HG03139 (cell line): ENCODE data around the gene RIN3.

Source experiments
- ATAC-seq: cut with Tn5 transposase; IDR thresholded peaks from one replicate; pipeline ENCODE4 v1.9.1; 2021; ENCODE audit not compliant: unreplicated experiment

RIN3 gene

DNA sequence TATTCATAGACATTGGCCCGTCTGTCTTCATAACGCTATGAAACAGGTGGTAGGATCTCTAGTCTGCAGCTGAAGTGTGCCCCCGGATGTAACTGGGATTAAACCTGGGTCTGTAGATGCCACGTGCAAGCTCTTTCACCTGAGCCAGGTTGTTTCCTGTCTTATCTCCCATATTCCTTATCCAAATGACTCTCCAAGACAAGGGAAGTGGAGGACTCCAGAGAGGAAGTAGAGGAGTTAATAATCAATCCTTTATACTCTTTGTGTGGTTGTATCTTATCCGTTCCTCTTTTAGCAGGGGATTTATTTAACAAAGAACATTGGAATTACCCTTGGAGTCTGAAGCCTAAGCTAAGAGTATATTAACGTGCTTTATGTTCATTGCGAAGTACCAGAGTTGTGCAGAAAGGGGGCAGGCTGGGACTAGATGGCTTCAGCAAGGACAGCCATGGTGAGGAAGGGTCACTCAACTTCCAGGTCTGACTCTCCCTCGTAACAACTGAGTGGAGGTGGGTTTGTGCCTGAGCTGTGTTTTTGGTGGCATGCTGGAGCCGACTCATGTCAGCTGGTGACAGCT, 82.8 kb downstream of the RIN3 start:
- ATAC-seq: no peak

DNA sequence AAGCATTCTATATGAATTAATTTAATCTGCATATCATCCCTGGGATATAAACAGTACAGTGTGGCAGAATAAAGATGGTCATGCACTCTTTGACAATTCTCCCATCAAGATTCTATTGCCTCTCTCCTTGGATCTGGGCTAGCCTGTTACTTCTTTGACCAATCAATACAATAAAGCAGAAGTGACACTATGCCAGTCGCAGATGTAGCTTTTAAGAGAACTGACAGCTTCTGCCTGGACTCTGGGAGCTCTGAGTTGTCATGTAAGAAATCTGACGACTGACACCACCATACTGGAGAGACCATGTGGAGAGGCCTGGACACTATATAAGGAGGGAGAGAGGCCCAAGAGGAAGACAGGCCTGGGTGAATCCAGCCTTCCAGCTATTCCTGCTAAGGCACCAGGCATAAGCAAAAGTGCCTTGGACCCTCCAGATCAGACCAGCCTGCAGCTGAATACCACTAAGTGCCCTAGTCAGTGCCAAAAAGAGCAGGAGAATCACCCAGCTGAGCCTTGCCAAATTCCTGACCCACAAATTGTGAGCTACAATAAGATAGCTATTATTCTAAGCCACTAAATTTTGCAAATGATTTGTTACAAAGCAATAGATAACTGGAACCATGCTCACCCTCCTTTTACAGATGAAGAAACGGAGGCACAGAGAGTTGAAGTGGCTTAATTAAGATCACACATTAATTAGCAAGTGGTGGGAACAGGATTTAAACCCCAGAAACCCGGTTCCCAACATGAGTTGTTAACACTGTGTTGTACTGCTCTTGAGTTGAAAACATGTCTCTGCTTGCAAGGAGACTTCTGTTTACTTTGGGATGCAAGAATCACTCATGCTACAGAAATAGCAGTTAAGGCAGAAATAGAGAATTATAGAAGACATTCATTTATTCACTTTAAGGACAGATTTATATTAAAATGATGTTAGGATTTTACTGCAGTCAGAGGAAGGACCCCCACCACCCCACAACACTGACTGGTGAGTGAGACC, 84.6 kb downstream of the RIN3 start:
- no peak for ATAC-seq

DNA sequence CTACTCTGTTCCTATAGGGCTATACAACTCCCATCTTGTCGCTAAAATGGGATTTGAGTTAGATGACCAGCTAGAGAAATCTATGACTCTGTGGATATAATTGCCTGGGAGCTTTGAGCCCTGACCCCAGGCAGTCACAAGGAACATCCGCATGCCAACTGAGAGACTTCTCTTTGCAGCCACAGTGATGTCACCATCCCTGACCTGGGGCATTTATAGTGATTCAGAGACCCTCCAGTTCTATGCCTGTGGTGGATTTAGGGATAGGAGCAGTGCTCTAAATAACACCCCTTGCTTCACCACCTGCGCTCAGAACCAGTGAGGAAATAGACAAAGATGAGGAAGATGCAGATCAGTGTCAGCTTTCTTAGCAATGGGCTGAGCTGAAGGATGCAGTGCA, 86.2 kb downstream of the RIN3 start:
- no peak for ATAC-seq

DNA sequence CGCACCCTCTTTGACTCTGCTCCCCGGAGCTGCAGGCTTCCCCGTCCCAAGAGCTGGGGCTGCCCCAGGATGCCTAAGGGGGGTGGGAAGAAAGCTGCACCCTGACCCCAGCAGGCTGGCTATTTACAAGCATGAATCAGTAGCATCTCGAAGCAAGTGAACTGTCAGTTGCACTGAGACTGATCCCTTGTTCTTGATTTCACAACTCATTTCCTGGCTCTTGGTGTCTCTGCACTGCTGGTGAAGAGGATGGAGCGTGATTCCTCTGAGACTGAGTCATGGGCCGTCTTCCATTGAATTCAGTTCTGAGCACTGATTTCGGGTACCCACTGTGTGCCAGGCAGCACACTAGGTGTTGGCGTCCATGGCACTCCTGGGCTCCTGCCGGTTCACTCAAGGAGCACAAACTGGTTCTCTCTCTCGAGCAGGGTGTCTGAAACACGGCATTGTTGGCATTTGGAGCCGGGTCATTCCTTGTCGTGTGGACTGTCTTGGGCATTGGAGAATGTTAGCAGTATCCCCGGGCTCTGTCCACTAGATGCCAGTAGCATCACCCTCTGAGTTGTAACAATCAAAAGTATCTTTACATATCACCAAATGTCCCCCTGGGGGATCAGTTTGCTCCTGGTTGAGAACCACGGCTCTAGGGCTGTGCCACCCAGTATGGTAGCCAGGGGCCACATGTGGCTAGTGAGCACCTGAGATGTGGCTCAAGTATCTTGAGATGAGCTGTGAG, 86.9 kb downstream of the RIN3 start:
- ATAC-seq: no peak

DNA sequence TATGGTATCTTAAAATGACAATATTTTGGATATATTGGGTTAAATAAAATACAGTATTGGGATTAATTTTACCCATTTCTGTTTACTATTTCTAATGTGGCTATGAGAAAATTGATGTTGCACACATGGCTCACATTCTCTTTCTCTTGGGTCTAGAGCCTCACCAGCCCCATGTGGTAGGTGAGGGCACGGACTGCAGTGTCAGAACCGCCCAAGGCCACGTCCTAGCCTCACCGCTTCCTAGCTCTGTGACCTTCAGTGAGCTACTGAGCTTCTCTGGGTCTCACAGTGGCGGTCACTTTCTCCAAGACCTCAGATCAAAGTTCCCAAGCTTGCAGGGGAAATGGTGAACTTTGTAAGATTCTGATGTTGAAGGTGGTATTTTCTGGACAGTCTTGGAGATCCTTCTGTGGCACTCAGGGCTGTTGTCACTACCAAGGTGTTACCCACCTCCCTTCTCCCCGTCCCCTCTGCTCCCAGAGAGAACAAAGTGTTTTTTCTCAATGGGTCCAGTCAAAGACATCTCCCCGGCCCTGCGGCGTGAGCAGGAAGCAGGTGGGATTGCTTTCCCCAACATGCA, 87.6 kb downstream of the RIN3 start:
- no peak for ATAC-seq

DNA sequence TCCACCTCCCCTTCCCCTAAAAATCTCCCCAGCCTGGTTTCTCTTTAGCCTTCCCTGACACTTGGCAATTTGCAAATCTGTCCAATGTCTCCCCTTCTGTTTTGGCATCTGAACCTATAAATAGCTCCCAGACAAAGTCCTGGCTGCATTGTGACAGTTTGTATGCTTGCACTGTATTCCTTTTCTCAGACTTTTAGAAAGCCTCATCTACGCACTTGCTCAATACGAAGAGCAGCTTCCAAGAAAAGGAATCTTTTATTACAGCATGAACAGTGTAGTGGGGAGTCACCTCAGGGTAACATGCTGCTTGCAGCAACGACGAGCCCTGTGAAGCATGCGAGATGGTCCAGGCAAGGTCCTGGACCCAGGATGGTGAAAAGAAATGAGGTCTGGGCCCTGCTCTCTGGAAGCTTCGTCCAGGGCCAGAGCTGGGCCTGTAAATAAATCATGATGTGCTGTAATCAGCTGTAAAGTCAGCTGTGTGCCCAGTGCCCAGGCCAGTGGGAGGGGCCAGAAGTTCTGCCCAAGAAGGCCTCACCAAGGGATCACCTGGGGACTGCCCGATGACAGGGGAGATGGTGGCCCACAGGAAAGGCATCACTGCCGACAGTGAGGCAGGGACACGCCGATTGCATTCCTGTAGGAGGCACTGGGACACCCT, 88.3 kb downstream of the RIN3 start:
- ATAC-seq: no peak

DNA sequence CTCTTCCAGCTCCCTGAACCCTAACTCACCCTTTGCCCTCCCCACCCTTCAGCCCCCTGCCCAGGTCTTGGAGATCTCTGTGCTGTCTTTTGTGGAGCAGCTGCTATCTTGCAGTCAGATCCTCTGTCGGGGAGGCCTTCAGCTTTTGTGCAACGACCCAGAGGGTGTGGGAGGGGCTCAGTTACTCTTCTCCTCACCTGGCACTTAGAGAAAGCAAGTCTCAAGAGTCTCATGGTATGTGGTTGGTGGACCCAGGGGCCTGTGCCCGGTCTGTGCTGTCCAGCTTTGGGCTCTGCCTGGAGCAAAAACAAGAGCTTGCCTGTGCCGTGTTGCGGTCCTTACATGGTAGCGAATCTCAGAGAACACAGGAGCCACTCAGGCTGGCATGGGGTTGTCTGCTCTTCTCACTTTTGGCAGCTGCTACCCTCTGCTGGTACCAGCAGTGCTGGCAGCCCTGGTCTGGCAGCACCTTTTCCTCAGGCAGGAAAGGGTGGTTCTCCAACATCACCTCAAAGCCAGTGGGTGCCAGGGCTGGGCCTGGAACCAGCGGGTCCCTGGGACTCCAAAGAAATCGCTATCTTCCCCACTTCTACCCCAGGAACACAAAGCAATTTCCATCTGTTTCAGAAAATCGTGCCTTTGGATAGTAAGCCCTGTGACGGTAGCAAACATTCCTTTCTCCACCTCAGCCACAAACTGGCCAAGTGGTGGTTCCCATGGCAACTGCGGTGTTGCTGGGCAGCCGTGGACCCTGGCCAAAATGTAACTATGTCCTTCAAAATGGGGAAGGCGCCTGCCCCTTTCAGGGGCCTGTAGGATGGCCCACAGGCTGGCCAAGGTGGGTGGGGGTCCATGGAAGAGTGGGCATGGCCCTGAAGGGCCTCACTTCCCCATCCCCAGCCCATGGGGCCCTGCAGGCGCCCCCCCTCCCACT, 90.0 kb downstream of the RIN3 start:
- no peak for ATAC-seq

DNA sequence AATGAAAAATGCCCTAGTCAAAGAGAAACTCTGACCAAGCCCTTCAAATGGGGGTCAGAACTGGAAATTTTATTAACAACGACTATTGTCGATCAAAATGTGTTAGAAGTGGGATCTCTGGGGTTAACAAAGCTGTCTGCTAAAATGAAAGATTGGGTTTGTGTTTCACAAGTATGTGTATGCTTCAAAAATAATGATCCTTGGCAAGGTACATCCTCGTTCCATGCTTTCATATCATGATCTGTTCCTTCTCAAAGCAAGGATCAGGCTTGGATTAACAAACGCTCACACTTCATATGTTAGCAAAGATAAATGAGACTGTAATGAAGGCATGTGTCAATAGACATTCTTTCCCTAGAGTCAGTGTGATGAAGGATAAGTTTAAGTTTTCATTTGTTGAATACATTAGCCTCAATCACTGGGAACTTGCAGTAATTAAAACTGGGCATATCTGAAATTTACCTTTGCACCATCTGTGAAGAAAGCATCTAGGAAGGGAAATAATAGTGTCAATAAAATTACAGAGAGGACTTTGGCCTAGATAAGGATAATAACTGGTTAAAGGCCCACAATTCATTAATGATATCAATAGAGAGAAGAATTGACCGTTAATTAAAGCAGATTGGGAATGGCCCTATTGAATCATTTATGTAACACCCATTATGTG, 91.8 kb downstream of the RIN3 start:
- ATAC-seq: no peak

DNA sequence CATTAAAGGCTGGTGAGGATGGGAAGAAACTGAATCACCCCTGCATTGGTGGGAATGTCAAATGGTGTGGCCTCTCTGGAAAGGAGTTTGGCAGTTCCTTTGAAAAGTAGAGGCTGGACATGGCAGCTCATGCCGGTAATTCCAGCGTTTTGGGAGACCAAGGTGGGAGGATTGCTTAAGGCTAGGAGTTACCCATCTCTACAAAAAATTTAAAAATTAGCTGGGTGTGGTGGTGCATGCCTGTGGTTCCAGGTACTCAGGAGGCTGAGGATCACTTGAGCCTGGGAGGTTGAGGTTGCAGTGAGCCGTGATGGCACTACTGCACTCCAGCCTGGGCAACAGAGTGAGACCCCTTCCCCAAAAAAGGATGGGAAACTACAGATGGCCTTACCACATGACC, 93.7 kb downstream of the RIN3 start:
- ATAC-seq: no peak

DNA sequence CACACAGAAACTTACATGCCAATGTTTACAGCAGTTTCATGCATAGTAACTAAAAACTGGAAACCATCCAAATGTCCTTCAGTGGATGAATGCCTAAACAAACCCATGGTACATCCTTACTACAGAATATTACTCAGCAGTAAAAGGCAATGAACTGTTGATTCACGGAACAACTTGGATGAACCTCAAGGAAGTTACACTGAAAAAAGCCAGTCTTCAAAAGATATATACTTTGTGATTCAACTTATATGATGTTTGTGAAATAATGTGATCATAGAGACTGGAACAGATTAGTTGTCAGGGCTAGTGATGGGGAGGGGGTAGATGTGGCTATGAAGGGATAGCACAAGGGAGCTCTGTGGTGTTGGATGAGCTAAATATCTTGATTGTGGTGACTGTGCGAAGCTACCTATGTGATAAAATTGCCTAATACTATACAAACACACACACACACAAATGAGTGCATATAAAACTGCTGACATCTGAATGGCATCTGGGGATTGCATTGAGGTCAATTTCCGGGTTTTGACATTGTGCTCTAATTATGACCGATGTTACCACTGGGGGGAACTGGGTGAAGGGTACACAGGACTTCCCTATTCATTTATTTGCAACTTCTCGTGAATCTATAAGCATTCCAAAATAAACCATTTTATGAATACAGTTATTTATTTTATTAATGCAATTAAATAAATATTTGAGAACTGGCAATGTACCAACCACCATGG, 94.3 kb downstream of the RIN3 start:
- no peak for ATAC-seq

DNA sequence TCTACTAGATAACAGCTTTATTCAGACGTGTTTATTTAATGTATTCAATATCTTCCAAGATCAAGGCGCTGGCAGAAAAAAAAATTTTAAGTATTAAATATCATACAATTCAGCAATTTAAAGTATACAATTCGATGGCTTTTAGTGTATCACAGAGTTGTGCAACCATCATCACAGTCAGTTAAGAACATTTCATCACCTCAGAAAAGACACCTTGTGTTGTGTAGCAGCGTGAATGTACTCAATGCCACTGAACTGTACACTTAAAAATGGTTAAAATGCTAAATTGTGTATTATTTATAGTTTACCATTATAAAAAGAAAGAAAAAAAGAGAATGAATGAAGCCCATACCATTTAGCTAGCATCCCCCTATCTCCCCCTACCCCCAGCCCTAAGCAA, 96.4 kb downstream of the RIN3 start:
- no peak for ATAC-seq

DNA sequence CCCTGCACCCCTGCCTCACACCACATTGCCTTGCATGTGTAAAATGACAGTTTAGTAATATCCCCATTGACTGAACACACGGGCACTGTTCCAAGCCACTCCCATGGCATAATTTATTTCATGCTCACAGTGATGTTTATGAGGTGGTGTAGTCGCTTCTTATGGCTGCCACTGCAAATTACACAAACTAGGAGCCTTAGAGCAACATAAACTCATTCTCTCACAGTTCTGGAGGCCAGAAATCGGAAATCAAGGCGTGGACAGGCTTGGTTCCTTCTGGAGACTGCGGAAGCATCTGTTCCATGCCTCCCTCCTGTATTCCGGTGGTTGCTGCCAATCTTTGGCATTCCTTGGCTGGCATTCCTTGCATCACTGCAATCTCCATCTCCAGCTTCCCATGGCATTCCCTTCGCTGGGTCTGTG, 97.3 kb downstream of the RIN3 start:
- ATAC-seq: no peak

DNA sequence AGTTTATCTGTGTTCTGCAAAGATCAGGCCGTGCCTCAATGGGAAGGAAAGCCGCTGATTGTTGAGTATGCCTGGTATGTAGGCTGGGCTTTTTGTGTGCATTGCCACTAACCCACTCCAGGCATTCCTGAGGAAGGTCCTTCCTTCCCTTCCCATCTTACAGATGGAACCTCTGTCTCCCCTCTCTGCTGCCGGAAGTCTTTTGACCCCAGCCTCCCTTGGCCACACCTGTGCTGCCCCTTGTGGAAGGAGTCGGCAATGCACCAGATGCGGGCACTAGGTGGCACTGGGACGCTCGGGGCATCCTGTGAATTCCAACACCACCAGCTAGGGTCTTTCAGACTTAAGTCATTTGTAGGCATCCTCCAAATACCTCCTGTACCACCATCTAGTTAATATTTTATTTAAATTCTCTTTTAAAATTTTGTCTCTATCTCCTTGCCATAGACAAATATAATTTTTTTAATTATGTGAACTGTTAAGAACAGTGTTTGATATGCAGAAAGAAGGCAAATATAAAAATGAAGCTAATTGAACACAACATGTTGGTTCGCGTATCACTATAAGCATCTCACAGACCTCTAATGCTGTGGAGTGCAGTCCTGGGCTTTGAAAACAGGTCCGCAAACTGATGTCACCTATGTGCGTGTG, 99.6 kb downstream of the RIN3 start:
- ATAC-seq: no peak

DNA sequence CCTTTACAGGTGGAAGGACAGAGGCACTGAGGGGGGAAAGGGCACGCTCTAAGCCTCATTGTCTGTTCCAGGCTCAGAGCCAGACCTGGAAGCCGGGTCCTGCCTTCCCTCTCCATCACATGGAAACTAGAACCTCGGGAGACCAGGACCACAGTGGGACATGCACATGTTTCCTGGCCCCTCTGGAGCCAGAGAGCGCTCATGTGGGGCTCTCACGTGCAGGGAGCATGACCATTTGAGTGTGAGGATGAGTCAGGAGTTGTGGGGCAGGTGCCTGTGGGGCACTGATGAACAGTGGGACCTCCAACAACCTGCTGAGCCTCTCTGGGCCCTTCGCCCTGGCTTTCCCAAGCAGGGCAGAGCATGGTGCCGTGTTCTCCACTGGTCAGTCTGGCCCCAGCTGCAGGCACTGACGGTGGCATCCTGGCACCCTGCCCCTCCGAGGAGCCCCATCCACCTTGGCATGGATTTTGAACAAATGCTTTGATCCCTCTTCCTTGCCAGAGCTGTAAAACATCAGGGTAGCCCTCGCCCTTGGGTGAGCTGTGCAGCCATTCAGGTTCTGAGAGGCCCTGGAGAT, 100.2 kb downstream of the RIN3 start:
- no peak for ATAC-seq

DNA sequence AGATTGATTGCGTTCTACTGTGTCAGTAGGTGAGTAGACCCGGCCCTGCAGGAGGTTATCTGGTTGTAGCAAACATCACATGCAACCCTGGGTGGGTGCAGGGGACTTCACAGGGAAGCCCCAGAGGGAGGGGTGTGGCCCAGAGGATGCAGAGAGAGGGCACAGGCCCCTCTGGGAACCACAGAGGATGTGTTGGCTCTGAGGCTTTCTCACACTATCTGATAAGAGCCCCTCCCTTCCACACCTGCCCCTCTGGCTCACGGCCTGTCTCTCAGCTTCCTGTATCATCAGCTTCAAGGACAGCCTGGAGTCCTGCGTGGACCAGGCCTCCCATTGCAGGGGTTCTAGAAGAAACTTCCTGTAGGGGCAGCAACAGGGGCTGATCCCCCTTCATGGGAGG, 101.9 kb downstream of the RIN3 start:
- peak; percentile 85 for ATAC-seq

DNA sequence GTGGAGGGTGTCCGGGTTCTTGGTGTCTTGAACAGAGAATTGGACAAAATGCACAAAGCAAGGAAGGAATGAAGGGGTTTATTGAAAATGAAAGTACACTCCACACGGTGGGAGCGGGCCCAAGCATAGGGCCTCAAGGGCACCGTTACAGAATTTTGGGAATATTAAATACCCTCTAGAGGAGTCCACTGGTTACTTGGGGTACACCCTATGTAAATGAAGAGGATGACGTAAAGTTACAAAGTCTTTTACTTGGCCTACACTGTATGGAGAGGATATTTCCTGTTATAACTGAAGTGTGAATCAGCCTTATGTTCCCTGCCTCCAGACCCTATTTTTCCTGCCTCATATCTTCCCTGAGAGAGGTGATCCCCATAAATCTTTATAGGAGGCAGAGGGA, 102.6 kb downstream of the RIN3 start:
- no peak for ATAC-seq

DNA sequence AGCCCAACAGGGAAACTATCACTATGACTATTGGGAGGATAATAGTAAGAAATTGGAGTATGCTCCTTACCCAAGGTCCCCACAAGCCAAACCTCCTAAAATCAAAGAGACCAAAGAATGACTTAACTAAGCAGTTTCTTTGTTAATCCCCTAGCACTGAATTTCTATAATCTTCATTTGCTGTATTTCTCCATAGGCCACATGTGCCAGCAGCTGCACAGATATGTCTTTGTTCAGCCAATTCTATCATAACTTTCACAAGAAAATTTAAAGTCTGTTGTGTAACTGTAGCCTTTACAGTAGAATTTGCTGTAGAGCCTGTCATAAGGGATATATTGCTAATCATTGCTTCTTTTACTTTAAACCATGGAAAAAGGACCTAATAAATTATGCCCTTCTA, 104.0 kb downstream of the RIN3 start:
- ATAC-seq: no peak
